DND-41 (cell line): ENCODE data around the gene LRRC9.

ENCODE experiments used
- EZH2 ChIP-seq: IDR thresholded peaks from 3 replicates; pipeline ENCODE4 v1.6.1; 2012; ENCODE audit warnings: borderline replicate concordance, low read depth, mild to moderate bottlenecking, moderate library complexity, low read length, inconsistent platforms; ENCODE audit not compliant: severe bottlenecking
- TF ChIP-seq, protein P1 (sequence below): IDR thresholded peaks from 2 replicates; pipeline ENCODE4 v1.5.1; 2012; ENCODE audit warnings: borderline replicate concordance, low read length, moderate library complexity, mild to moderate bottlenecking; ENCODE audit not compliant: poor library complexity, severe bottlenecking; ENCODE audit errors: extremely low read depth

DNA sequence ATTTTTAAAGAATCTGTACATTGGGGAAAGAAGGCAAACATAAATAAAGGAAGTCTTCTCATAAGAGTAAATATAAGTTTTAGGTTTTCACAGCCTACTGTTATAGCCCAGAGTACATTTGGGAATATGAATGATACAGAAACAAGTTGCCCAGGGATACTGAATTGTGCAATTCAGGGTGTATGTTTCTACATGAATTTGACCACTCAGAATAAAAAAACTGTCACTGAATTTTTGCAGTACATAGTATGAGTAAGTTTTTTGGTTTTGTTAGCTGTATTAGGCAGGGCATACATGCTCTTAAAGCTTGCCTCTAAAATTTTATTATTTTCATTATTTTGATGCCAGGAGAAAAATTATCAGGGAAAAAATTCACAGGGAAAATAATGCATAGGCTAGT lies 165.1 kb downstream of the LRRC9 start:
- TF ChIP-seq EZH2: no peak
- TF ChIP-seq, protein P1, sequence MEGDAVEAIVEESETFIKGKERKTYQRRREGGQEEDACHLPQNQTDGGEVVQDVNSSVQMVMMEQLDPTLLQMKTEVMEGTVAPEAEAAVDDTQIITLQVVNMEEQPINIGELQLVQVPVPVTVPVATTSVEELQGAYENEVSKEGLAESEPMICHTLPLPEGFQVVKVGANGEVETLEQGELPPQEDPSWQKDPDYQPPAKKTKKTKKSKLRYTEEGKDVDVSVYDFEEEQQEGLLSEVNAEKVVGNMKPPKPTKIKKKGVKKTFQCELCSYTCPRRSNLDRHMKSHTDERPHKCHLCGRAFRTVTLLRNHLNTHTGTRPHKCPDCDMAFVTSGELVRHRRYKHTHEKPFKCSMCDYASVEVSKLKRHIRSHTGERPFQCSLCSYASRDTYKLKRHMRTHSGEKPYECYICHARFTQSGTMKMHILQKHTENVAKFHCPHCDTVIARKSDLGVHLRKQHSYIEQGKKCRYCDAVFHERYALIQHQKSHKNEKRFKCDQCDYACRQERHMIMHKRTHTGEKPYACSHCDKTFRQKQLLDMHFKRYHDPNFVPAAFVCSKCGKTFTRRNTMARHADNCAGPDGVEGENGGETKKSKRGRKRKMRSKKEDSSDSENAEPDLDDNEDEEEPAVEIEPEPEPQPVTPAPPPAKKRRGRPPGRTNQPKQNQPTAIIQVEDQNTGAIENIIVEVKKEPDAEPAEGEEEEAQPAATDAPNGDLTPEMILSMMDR: no peak
